ENCODE data around the gene CDC42EP2. TPM values are rescaled to one million over a fixed set of nuclear protein-coding genes. Genes with fewer than 3 reads are reported as not detected.

CDC42EP2 gene
- total and polyA plus RNA-seq, 12 donors = 1.0 to 18.3 (median 4.9) TPM

DNA sequence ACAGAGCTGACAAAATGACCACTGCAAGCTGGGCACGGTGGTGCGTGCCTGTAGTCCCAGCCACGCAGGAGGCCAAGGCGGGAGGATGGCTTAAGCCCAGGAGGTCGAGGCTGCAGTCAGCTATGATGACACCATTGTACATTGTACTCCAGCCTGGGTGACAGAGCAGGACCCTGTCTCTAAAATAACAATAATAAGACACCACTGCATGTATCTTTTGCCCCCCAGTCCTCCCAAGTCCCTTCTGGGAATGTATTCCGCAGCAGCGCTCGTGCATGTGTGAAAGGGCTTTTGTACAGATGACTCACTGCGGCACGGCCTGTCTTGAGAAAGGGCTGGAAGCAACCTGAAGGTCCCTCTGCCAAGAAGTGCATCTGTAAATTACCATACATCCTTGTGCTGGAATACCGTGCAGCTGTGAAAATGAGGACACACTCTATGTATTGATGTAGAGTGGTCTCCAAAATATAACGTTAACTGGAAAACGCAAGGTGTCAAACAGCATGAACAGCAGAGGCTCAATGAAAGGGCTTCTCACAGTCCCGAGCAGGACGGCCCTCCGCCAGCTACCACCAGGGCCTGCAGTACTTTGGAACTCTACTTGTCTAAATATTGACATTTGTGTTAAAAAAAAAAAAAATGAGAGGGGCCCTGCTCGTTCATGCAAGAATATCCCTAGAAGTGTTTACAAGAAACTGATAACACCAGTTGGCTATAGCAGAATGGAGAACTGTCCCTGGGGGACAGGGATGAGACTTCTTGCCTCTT lies 9.0 kb upstream of the CDC42EP2 start:
- intact Hi-C loops (cut with DNase I) = no loop called here
- Histone ChIP-seq H3K27me3 (no peaks in the 10 kb centered on the region), H3K4me3 (no peak overlapping the region), H3K4me1 (replicated peaks in 1 of 2) (peaks cover 0 to 25% of the 10 kb centered on the region in 2 donors), H3K36me3 (replicated peaks in 1 of 2) (no peaks in the 10 kb centered on the region), H3K27ac (no peak overlapping the region), H3K9me3 (replicated peaks in 1 of 3) (no peaks in the 10 kb centered on the region)
- no peak for TF ChIP-seq POLR2A (IDR thresholded peaks at IDR 0.05)
- TF ChIP-seq, protein P1, sequence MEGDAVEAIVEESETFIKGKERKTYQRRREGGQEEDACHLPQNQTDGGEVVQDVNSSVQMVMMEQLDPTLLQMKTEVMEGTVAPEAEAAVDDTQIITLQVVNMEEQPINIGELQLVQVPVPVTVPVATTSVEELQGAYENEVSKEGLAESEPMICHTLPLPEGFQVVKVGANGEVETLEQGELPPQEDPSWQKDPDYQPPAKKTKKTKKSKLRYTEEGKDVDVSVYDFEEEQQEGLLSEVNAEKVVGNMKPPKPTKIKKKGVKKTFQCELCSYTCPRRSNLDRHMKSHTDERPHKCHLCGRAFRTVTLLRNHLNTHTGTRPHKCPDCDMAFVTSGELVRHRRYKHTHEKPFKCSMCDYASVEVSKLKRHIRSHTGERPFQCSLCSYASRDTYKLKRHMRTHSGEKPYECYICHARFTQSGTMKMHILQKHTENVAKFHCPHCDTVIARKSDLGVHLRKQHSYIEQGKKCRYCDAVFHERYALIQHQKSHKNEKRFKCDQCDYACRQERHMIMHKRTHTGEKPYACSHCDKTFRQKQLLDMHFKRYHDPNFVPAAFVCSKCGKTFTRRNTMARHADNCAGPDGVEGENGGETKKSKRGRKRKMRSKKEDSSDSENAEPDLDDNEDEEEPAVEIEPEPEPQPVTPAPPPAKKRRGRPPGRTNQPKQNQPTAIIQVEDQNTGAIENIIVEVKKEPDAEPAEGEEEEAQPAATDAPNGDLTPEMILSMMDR (IDR thresholded peaks at IDR 0.05) = no peak
- DNase-seq = no peak
- 82 to 92% (median 86%) methylated on average over 16 to 17 of the region's 17 CpGs for WGBS, 4 donors

DNA sequence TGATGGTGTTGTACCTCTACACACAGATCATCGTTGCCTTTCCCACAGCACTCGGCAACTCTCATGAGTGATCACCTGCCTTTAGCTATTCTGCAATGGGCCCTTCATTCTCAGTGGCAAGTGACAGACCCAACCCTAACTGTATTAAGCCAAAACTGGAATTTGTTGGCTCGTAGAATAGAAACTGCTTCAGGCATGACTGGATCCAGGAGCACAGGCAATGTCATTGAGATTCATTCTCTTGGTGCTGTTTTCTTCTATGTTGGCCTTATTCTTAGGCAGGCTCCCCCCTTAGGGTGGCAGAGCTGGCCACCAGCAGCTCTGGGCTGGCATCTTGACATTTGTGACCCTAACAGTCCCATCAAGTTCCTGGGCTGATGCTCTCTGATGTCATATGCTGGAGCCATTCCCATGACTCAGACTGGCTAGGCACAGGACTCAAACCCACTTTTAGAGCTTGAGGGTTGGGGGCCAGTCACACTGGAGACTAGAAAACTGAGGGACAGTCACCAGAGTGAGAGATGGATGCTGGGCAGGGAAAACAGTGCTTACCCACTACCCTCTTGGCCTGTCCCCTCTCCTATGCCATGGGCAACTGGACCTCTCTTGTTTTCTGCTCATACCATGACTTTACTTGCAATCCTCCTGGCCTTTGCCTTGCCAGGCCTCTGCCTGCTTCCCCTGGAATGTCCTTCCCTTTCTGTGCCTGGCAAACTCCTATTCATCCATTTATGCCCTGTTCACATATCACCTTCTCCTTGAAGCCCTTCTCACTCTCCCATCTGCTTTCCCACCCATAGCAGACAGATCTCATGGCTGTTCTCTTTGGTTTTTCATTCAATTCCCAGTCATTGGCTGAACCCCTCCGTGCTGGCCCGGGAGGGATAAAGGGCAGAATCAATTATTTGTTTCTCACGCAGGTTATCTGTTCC lies 7.1 kb upstream of the CDC42EP2 start:
- intact Hi-C loops (cut with DNase I) = no loop called here
- H3K4me1 ChIP-seq (replicated peaks in 1 of 2) = peaks cover 0 to 25% of the 10 kb centered on the region in 2 donors
- H3K27me3 ChIP-seq = no peaks in the 10 kb centered on the region
- WGBS, 4 donors = 82 to 94% (median 89%) methylated on average over 6 of the region's 6 CpGs
- DNase-seq = no peak
- H3K9me3 ChIP-seq (replicated peaks in 1 of 3) = no peaks in the 10 kb centered on the region
- TF ChIP-seq, protein P1 (IDR thresholded peaks at IDR 0.05) = no peak
- no peak overlapping the region for H3K4me3 ChIP-seq
- H3K27ac ChIP-seq = peak overlapping the region in 2 of 5 donors; percentile 30 to 65
- H3K36me3 ChIP-seq (replicated peaks in 1 of 2) = no peaks in the 10 kb centered on the region

DNA sequence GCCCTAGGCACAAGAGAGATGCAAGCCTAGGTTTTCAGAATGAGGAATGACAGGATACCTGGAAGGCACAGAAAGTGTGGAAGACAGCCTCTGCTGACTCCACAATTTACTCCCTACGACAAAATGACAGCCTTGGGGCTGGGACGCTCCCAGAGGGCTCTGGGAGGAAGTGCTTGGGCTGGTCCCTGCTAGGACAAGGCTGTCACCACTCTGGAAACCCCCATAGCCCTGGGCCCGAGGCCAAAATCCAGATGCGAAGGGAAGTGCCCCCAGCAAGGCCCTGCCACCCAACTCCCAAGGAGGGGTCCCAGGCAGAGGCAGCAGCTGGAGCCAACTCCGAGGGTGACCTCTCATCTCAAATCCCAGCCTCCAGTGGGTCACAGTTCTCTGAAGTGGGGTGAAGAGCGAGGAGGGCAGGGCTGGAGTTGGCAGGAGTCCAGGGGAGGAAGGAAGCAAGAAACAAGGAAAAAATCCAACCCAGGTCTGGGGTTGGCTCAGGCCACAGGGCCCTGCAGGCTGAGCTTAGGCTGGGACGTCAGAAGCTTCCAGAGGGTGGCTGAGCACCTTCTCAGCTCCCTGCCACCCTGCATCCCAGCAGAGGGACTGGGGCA lies 6.3 kb upstream of the CDC42EP2 start:
- Histone ChIP-seq H3K27ac (peak overlapping the region in 2 of 5 donors; percentile 30 to 65), H3K4me1 (replicated peaks in 1 of 2) (peaks cover 0 to 25% of the 10 kb centered on the region in 2 donors), H3K4me3 (no peak overlapping the region), H3K9me3 (replicated peaks in 1 of 3) (no peaks in the 10 kb centered on the region), H3K36me3 (replicated peaks in 1 of 2) (no peaks in the 10 kb centered on the region), H3K27me3 (no peaks in the 10 kb centered on the region)
- peak in 4 of 7 donors; percentile 27 to 67 (median 54) for DNase-seq
- 21 to 26% (median 24%) methylated on average over 4 to 7 of the region's 7 CpGs for WGBS, 4 donors
- no peak for TF ChIP-seq POLR2A (IDR thresholded peaks at IDR 0.05)
- TF ChIP-seq, protein P1 (IDR thresholded peaks at IDR 0.05) = no peak
- intact Hi-C loops (cut with DNase I) = no loop called here

DNA sequence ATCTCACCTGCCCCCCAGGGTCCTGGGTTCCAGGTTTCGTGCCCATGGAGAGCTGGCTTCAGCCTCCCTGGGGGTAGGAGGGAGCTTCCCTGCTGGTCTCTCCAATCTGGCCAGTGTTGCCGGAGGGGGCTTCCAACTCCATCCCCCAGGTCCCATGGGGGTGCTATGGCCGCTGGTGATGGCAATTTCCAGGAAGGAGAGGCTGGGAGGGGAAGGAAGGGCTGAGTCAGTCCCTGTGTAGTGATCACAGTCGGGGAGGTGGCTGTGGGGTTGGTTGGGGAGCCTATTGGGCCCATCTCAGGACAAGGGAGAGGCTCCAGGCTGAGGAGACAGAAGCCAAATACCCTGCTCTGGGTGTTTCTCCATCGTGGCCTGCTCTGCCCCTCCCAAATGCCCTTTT lies 5.7 kb upstream of the CDC42EP2 start:
- H3K4me1 ChIP-seq (replicated peaks in 1 of 2) = peaks cover 0 to 26% of the 10 kb centered on the region in 2 donors
- no peaks in the 10 kb centered on the region for H3K9me3 ChIP-seq (replicated peaks in 1 of 3)
- no peak for DNase-seq
- H3K27me3 ChIP-seq = no peaks in the 10 kb centered on the region
- 65 to 66% (median 65%) methylated on average over 5 of the region's 5 CpGs for WGBS, 4 donors
- H3K27ac ChIP-seq = peak overlapping the region in 1 of 5 donors; percentile 65
- H3K36me3 ChIP-seq (replicated peaks in 1 of 2) = no peaks in the 10 kb centered on the region
- no peak for TF ChIP-seq POLR2A (IDR thresholded peaks at IDR 0.05)
- TF ChIP-seq, protein P1 (IDR thresholded peaks at IDR 0.05) = no peak
- no peak overlapping the region for H3K4me3 ChIP-seq
- intact Hi-C loops (cut with DNase I) = no loop called here
